MCF 10A (cell line): Measurements from ENCODE around the gene RPL29. TPM values are rescaled to one million over a fixed set of nuclear protein-coding genes. Genes with fewer than 3 reads are reported as not detected.

Experiments used
- BruUV-seq: library from RNA; stranded (reverse); fragments of 400-500 nt; replicated peaks from 2 replicates; lab custom pipeline; 2021; lab: Mats Ljungman, UMichigan
- CTCF ChIA-PET: fragments of 300-600 bp; sonication (Branson Sonifier 250); formaldehyde crosslinking; extraction: SDS; loops from one replicate; lab custom pipeline; 2021; ENCODE audit warnings: antibody characterized with exemption, inconsistent platforms; lab: Yijun Ruan, JAX
- POLR2A ChIA-PET: fragments of 300-600, 350-650 bp; sonication (Branson Sonifier 250); formaldehyde crosslinking; extraction: SDS; loops from one replicate; lab custom pipeline; 2020; ENCODE audit warnings: antibody characterized with exemption, inconsistent platforms; lab: Yijun Ruan, JAX
- DNase-seq: peaks from one replicate; pipeline ENCODE4 v3.0.0-alpha.2; 2018; ENCODE audit not compliant: unreplicated experiment
- H3K27ac Mint-ChIP-seq: one replicate; pipeline ENCODE4 v1.8.0; 2022; ENCODE audit warnings: mild to moderate bottlenecking, low read depth, mixed read lengths; ENCODE audit not compliant: unreplicated experiment
- H3K27me3 Mint-ChIP-seq: one replicate; pipeline ENCODE4 v1.8.0; 2022; ENCODE audit warnings: mixed read lengths; ENCODE audit not compliant: insufficient read depth, unreplicated experiment
- H3K36me3 Mint-ChIP-seq: one replicate; pipeline ENCODE4 v1.8.0; 2022; ENCODE audit warnings: mild to moderate bottlenecking, moderate library complexity, mixed read lengths; ENCODE audit not compliant: insufficient read depth, unreplicated experiment
- H3K4me1 Mint-ChIP-seq: one replicate; pipeline ENCODE4 v1.8.0; 2022; ENCODE audit warnings: mixed read lengths; ENCODE audit not compliant: insufficient read depth, unreplicated experiment
- H3K4me3 Mint-ChIP-seq: one replicate; pipeline ENCODE4 v1.8.0; 2022; ENCODE audit warnings: mild to moderate bottlenecking, moderate library complexity, mixed read lengths; ENCODE audit not compliant: unreplicated experiment
- H3K9me3 Mint-ChIP-seq: one replicate; pipeline ENCODE4 v1.8.0; 2022; ENCODE audit warnings: mixed read lengths; ENCODE audit not compliant: unreplicated experiment
- intact Hi-C: fragments of 100-400 bp; cut with micrococcal nuclease; formaldehyde crosslinking; loops from 2 replicates; pipeline ENCODE4 v1.14.1; 2022
- total RNA-seq: library from RNA; stranded (reverse); gene quantifications from 2 replicates; pipeline ENCODE4 v1.2.3, GENCODE V29; 2022
- TF ChIP-seq, protein P1 (sequence below): fragments of 200-600 bp; IDR thresholded peaks from one replicate; pipeline ENCODE4 v1.8.0; 2022; ENCODE audit warnings: antibody characterized with exemption, mild to moderate bottlenecking; ENCODE audit not compliant: unreplicated experiment

RPL29 gene
- total RNA-seq, 1 experiment from 2014 or later, result 1,551 TPM

DNA sequence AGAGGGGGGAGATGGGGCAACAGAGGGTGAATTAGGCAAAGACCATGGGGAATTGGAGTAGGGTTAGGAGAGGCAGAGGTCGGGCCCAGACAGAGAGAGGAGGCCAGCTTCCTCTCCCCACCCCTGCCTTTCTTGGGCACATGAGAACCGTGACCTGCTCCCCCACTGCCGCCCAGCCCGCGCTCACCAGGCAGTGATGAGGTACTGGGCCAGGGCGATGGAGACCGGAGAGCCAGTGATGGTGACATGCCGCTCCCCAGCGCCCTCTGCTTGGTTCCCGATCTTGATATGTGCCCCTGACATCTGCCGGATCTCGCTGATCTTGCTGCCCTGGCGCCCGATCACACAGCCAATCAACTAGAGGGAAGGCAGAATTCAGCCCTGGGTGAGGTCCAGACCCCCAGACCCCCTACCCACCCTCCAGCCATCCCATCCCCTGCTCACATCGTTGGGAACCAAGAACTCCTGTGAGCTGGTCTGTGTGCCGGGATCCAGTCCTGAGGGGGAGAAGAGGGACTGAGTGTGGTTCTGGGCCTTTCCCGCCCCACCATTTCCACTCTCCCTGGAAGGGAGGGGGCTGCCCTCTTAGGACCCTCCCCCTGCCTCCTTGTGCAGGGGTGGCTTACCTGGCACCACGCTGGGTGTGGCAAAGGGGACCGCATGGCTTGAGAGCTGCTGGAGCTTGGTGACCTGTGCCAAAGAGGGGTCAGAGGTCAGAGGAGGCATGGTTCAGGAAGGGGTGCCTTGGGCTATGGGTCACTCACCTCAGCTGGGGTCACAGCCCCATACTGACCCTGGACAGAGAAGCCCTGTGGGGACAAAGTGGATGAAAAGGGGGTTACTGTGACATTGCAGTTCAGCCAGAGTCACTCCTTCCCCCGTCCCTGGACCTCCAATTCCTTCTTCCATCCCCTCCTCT lies 36.8 kb downstream of the RPL29 start:
- ChIA-PET POLR2A (interaction anchor here (1.0 kb wide), 1 partner anchor 15 kb away, joined by 3 read pairs; the partner anchor contains the start of gene ABHD14B), CTCF (no interaction called here)
- Mint-ChIP-seq H3K9me3 (no peaks in the 10 kb centered on the region), H3K4me3 (no peak overlapping the region), H3K27me3 (no peaks in the 10 kb centered on the region), H3K36me3 (no peaks in the 10 kb centered on the region), H3K27ac (no peak overlapping the region), H3K4me1 (peaks cover 3% of the 10 kb centered on the region)
- TF ChIP-seq, protein P1, sequence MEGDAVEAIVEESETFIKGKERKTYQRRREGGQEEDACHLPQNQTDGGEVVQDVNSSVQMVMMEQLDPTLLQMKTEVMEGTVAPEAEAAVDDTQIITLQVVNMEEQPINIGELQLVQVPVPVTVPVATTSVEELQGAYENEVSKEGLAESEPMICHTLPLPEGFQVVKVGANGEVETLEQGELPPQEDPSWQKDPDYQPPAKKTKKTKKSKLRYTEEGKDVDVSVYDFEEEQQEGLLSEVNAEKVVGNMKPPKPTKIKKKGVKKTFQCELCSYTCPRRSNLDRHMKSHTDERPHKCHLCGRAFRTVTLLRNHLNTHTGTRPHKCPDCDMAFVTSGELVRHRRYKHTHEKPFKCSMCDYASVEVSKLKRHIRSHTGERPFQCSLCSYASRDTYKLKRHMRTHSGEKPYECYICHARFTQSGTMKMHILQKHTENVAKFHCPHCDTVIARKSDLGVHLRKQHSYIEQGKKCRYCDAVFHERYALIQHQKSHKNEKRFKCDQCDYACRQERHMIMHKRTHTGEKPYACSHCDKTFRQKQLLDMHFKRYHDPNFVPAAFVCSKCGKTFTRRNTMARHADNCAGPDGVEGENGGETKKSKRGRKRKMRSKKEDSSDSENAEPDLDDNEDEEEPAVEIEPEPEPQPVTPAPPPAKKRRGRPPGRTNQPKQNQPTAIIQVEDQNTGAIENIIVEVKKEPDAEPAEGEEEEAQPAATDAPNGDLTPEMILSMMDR, result no peak
- BruUV-seq, result no TSS peak
- no peak for DNase-seq
- intact Hi-C loops, result no loop called here

- intact Hi-C loops, result no loop called here
- H3K27ac Mint-ChIP-seq, result no peak overlapping the region
- no peaks in the 10 kb centered on the region for H3K36me3 Mint-ChIP-seq
- no peaks in the 10 kb centered on the region for H3K27me3 Mint-ChIP-seq
- H3K4me1 Mint-ChIP-seq, result peaks cover 14% of the 10 kb centered on the region
- H3K4me3 Mint-ChIP-seq, result no peak overlapping the region
- DNase-seq, result no peak
- POLR2A ChIA-PET, result interaction anchor here (0.8 kb wide), 1 partner anchor 16 kb away, joined by 3 read pairs; the partner anchor contains the start of gene ABHD14B
- H3K9me3 Mint-ChIP-seq, result no peaks in the 10 kb centered on the region
- TF ChIP-seq, protein P1, result no peak
- CTCF ChIA-PET, result interaction anchor here (0.6 kb wide), 1 partner anchor 384 kb away, joined by 3 read pairs; no protein-coding TSS in a partner anchor
- BruUV-seq, result TSS peak; percentile 28
These were observed 38.0 kb downstream of the RPL29 start for GRCh38 chr3:51957520-51958205.

- no peaks in the 10 kb centered on the region for H3K27me3 Mint-ChIP-seq
These were observed 39.6 kb downstream of the RPL29 start for GRCh38 chr3:51955893-51956770.

More at GRCh38 chr3:51955893-51956770, 39.6 kb downstream of the RPL29 start:
- ChIA-PET CTCF (no interaction called here), POLR2A (interaction anchor here (0.5 kb wide), 1 partner anchor 660 kb away, joined by 5 read pairs; no protein-coding TSS in a partner anchor)
- no peaks in the 10 kb centered on the region for H3K9me3 Mint-ChIP-seq
- H3K27ac Mint-ChIP-seq, result no peak overlapping the region
- no TSS peak for BruUV-seq
- DNase-seq, result no peak
- H3K36me3 Mint-ChIP-seq, result no peaks in the 10 kb centered on the region
- no peak overlapping the region for H3K4me3 Mint-ChIP-seq
- TF ChIP-seq, protein P1, result no peak
- intact Hi-C loops, result no loop called here
- H3K4me1 Mint-ChIP-seq, result peaks cover 14% of the 10 kb centered on the region
